Femur (tissue), 1 donor: ENCODE measurements around the gene CCR6.
"Not testable (repeated sequence)": the region's sequence is repeated elsewhere in the genome, so short reads cannot be mapped to it uniquely, and the experiment has no call there.

Experiments
- DNase-seq: peaks from one replicate; pipeline ENCODE4 v3.0.0-alpha.2; 2017

The CCR6 gene

DNA sequence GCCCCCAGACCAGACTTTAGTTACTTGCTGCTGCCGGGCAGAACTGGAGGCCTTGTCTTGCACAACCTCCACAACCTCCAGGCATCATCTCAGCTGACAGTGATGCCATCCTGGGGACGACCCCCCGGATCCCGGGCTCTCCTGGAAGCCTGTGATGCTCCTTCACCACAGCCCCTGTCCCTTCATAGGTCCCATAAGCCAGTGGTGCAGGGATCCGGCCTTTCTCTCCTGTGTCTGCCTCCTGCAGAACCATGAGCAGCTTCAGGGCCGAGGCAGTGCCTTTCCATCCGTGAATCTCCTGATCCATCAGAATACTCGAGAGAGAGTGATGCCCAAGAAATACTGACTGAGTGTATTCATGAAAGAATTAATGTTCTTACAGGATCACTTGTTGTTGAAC is 57.2 kb downstream of the CCR6 start:
- not testable (repeated sequence) for DNase-seq

DNA sequence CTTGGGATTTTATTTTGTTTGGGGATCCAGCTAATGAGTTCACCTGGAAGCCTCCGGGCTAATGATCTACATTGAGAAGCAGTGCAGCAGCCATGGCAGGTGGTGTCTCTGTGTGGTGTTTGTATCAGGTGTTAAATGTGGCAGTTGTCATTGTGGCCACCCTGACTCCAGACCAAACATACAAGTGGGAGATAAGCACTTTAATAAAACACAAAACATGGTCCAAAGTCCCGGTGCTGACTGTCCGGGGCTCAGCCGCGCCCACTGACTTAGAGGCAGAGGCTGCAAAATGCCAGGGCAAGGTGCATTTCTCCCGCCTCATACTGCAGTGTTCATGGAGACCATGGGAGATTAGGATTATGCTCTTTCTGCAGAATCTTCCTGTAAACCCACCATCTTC is 58.5 kb downstream of the CCR6 start:
- DNase-seq: not testable (repeated sequence)

GRCh38 chr6:167182913-167183314 is 60.0 kb downstream of the CCR6 start:
- not testable (repeated sequence) for DNase-seq

- not testable (repeated sequence) for DNase-seq
Measured at GRCh38 chr6:167185101-167185500, 62.2 kb downstream of the CCR6 start.

GRCh38 chr6:167187275-167187674 is 64.4 kb downstream of the CCR6 start:
- not testable (repeated sequence) for DNase-seq
